Measurements from ENCODE around the gene VIPR2.

The VIPR2 gene

DNA sequence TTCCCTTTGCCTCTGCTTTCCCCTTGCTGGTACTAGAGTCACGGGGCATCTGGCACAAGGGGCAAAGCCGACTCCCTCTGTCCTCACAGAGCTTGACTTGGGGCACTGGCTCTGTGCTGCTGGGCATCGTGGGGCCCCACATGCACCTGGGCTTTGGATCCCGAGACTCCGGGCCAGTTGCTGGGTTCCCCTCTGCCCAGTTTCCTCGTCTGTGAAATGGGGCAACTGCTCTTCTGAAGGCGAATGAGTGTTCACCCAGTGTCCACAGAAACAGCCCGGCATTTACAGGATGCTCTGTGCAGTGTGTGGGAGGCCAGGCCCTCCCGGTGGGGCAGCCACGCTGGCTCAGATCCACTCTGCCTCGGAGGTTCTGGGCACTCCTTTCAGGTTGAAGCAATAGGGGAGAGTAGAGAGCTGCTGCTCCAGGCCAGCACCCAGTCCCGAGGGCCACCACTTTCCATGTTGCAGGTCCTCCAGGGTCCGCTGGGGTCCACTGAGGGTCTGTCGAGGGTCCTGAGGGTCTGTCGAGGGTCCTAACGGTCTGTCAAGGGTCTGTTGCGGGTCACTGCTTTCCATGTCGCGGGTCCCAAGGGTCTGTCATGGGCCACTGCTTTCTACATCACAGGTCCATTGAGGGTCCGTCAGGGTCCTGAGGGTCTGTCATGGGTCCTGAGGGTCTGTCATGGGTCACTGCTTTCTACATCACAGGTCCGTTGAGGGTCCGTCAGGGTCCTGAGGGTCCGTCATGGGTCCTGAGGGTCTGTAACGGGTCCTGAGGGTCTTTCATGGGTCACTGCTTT is 103.6 kb downstream of the VIPR2 start:
- H2AFZ ChIP-seq (ENCODE audit: low read depth) = no peak overlapping the region
- H4K20me1 ChIP-seq (ENCODE audit: insufficient read depth) = no peaks in the 10 kb centered on the region
- TF ChIP-seq, protein P1, sequence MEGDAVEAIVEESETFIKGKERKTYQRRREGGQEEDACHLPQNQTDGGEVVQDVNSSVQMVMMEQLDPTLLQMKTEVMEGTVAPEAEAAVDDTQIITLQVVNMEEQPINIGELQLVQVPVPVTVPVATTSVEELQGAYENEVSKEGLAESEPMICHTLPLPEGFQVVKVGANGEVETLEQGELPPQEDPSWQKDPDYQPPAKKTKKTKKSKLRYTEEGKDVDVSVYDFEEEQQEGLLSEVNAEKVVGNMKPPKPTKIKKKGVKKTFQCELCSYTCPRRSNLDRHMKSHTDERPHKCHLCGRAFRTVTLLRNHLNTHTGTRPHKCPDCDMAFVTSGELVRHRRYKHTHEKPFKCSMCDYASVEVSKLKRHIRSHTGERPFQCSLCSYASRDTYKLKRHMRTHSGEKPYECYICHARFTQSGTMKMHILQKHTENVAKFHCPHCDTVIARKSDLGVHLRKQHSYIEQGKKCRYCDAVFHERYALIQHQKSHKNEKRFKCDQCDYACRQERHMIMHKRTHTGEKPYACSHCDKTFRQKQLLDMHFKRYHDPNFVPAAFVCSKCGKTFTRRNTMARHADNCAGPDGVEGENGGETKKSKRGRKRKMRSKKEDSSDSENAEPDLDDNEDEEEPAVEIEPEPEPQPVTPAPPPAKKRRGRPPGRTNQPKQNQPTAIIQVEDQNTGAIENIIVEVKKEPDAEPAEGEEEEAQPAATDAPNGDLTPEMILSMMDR (conservative IDR thresholded peaks at IDR 0.05; ENCODE audit: low read depth, low read length) = no peak
- no peak overlapping the region; the same call in 1 of the 2 replicates for H3K27ac ChIP-seq
- H3K36me3 ChIP-seq (ENCODE audit: insufficient read depth) = no peaks in the 10 kb centered on the region
- no peaks in the 10 kb centered on the region for H3K27me3 ChIP-seq (ENCODE audit: insufficient read depth, low read depth)
- peaks cover 42% of the 10 kb centered on the region for H3K4me1 ChIP-seq (ENCODE audit: low read depth, poor library complexity, severe bottlenecking)
- peak overlapping the region; percentile 51; the same call in 1 of the 2 replicates for H3K4me2 ChIP-seq
- H3K4me3 ChIP-seq (IDR thresholded peaks at IDR 0.05; ENCODE audit: insufficient read depth, low read depth, low read length) = no peak overlapping the region
- H3K9ac ChIP-seq = no peak overlapping the region
- no peaks in the 10 kb centered on the region for H3K79me2 ChIP-seq (ENCODE audit: insufficient read depth, low read depth)

DNA sequence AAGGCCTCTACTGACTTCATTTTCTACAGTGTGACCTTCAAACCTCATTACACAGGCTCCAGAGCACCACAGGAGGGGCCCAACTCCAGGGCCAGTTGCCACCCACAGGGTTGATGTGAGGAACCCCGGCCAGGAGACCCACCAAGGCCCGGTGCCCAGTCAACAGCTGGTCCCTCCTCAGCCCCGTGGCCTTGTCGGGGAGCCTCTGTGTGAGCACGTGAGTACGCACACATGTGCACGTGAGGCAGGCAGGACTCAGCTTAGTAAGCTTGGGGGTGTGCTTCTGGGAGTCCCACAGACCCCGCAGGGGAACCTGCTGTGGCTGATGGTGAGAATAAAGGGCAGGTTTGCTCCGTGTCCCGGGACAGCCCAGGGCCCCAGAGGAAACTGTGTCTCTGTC is 104.5 kb downstream of the VIPR2 start:
- Histone ChIP-seq H3K4me2 (peak overlapping the region; percentile 51), H2AFZ (ENCODE audit: low read depth) (no peak overlapping the region), H3K79me2 (ENCODE audit: insufficient read depth, low read depth) (no peaks in the 10 kb centered on the region), H3K9ac (peak overlapping the region; percentile 20; the same call in 1 of the 2 replicates), H4K20me1 (ENCODE audit: insufficient read depth) (no peaks in the 10 kb centered on the region), H3K4me3 (IDR thresholded peaks at IDR 0.05; ENCODE audit: insufficient read depth, low read depth, low read length) (no peak overlapping the region), H3K36me3 (ENCODE audit: insufficient read depth) (no peaks in the 10 kb centered on the region), H3K4me1 (ENCODE audit: low read depth, poor library complexity, severe bottlenecking) (peaks cover 42% of the 10 kb centered on the region), H3K27me3 (ENCODE audit: insufficient read depth, low read depth) (no peaks in the 10 kb centered on the region), H3K27ac (peak overlapping the region; percentile 69)
- TF ChIP-seq, protein P1 (conservative IDR thresholded peaks at IDR 0.05; ENCODE audit: low read depth, low read length) = no peak

DNA sequence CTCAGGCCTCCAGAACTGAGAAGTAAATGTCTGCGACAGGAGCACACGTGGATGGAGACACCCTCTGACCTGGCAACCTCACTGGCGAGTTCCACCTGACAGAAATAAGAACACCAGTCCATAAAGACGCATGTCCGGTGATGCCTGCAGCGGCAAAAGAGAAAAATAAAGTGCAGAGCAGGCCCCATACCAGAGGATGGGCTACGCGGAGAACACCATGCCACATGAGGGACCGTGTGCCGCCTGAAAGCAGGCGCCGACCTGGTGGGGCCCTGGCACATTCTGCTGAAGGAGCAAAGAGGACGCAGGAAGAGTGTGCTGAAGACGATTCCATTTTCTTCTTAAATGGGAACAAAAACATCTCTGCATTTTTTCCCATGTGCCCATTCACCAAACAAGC is 105.0 kb downstream of the VIPR2 start:
- H3K27ac ChIP-seq = peak overlapping the region; percentile 69
- H4K20me1 ChIP-seq (ENCODE audit: insufficient read depth) = no peaks in the 10 kb centered on the region
- TF ChIP-seq, protein P1 (conservative IDR thresholded peaks at IDR 0.05; ENCODE audit: low read depth, low read length) = no peak
- H2AFZ ChIP-seq (ENCODE audit: low read depth) = peak overlapping the region; percentile 19; the same call in 1 of the 2 replicates
- H3K36me3 ChIP-seq (ENCODE audit: insufficient read depth) = no peaks in the 10 kb centered on the region
- H3K79me2 ChIP-seq (ENCODE audit: insufficient read depth, low read depth) = no peaks in the 10 kb centered on the region
- H3K4me3 ChIP-seq (IDR thresholded peaks at IDR 0.05; ENCODE audit: insufficient read depth, low read depth, low read length) = no peak overlapping the region
- peaks cover 42% of the 10 kb centered on the region for H3K4me1 ChIP-seq (ENCODE audit: low read depth, poor library complexity, severe bottlenecking)
- H3K27me3 ChIP-seq (ENCODE audit: insufficient read depth, low read depth) = no peaks in the 10 kb centered on the region
- H3K4me2 ChIP-seq = peak overlapping the region; percentile 51
- peak overlapping the region; percentile 20; the same call in 1 of the 2 replicates for H3K9ac ChIP-seq

DNA sequence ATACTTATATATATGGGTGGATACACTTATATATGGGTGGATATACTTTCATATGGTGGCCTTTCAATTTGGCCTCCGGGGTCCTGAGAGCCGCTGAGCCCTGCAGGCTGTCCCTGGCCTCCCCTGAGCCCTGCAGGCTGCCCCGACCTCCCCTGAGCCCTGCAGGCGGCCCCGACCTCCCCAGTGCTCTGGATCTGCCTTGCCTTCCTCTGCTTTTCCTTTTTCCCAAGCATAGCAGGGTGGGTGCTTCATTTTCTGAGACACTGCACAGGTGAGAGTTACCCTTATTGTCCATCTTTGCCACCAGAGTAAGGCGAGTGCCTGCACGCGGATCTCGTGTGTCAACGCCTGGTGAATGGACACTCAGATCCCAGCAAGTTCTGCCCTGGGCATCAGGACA is 106.6 kb downstream of the VIPR2 start:
- peak overlapping the region; percentile 20; the same call in 1 of the 2 replicates for H3K9ac ChIP-seq
- peak overlapping the region; percentile 69 for H3K27ac ChIP-seq
- H3K4me1 ChIP-seq (ENCODE audit: low read depth, poor library complexity, severe bottlenecking) = peaks cover 42% of the 10 kb centered on the region
- no peaks in the 10 kb centered on the region for H3K79me2 ChIP-seq (ENCODE audit: insufficient read depth, low read depth)
- no peaks in the 10 kb centered on the region for H3K36me3 ChIP-seq (ENCODE audit: insufficient read depth)
- H3K27me3 ChIP-seq (ENCODE audit: insufficient read depth, low read depth) = no peaks in the 10 kb centered on the region
- peak overlapping the region; percentile 19 for H2AFZ ChIP-seq (ENCODE audit: low read depth)
- H3K4me2 ChIP-seq = peak overlapping the region; percentile 51; the same call in 1 of the 2 replicates
- no peak overlapping the region for H3K4me3 ChIP-seq (IDR thresholded peaks at IDR 0.05; ENCODE audit: insufficient read depth, low read depth, low read length)
- no peaks in the 10 kb centered on the region for H4K20me1 ChIP-seq (ENCODE audit: insufficient read depth)
- TF ChIP-seq, protein P1 (conservative IDR thresholded peaks at IDR 0.05; ENCODE audit: low read depth, low read length) = no peak

Measured in KMS-11 (cell line).